UCSD-AML1 (cell line): ENCODE results near the gene STAG1.
"Not testable (repeated sequence)": the region's sequence is repeated elsewhere in the genome, so short reads cannot be mapped to it uniquely, and the experiment has no call there.

Experiments used
- DNase-seq: peaks from one replicate; lab custom pipeline; 2025; ENCODE audit not compliant: unreplicated experiment; lab: John Stamatoyannopoulos, UW

Gene STAG1

GRCh38 chr3:136427236-136427635, 324.9 kb downstream of the STAG1 start:
- no peak for DNase-seq

- DNase-seq = no peak
Observed at GRCh38 chr3:136414476-136414875, 337.7 kb downstream of the STAG1 start.

GRCh38 chr3:136412307-136412706, 339.9 kb downstream of the STAG1 start:
- no peak for DNase-seq

- DNase-seq = no peak
Observed at GRCh38 chr3:136409549-136409948, 342.6 kb downstream of the STAG1 start.

- DNase-seq = no peak
Observed at GRCh38 chr3:136404056-136404455, 348.1 kb downstream of the STAG1 start.

GRCh38 chr3:136396916-136397315, 355.3 kb downstream of the STAG1 start:
- DNase-seq = no peak

- no peak for DNase-seq
Observed at GRCh38 chr3:136390574-136390973, 361.6 kb downstream of the STAG1 start.

GRCh38 chr3:136387031-136387430, 365.1 kb downstream of the STAG1 start:
- no peak for DNase-seq

- DNase-seq = no peak
Observed at GRCh38 chr3:136385457-136385856, 366.7 kb downstream of the STAG1 start.

- no peak for DNase-seq
Observed at GRCh38 chr3:136381051-136381450, 371.1 kb downstream of the STAG1 start.

GRCh38 chr3:136380530-136380929, 371.6 kb downstream of the STAG1 start:
- DNase-seq = no peak

- no peak for DNase-seq
Observed at GRCh38 chr3:136378011-136378410, 374.2 kb downstream of the STAG1 start.

GRCh38 chr3:136377508-136377907, 374.7 kb downstream of the STAG1 start:
- no peak for DNase-seq

GRCh38 chr3:136375800-136376199, 376.4 kb downstream of the STAG1 start:
- not testable (repeated sequence) for DNase-seq

- DNase-seq = no peak
Observed at GRCh38 chr3:136366289-136366688, 385.9 kb downstream of the STAG1 start.

- DNase-seq = no peak
Observed at GRCh38 chr3:136353461-136353860, 398.7 kb downstream of the STAG1 start.

GRCh38 chr3:136351905-136352304, 400.3 kb downstream of the STAG1 start:
- DNase-seq = no peak

- DNase-seq = no peak
Observed at GRCh38 chr3:136351351-136351750, 400.8 kb downstream of the STAG1 start.

- no peak for DNase-seq
Observed at GRCh38 chr3:136350557-136350956, 401.6 kb downstream of the STAG1 start.

- no peak for DNase-seq
Observed at GRCh38 chr3:136350132-136350531, 402.0 kb downstream of the STAG1 start.

GRCh38 chr3:136346486-136346885, 405.7 kb downstream of the STAG1 start:
- no peak for DNase-seq

- no peak for DNase-seq
Observed at GRCh38 chr3:136343873-136344555, 408.2 kb downstream of the STAG1 start.

GRCh38 chr3:136343446-136343845, 408.7 kb downstream of the STAG1 start:
- no peak for DNase-seq
